Stimulated activated CD8-positive, alpha-beta memory T cell treated with anti-CD3 and anti-CD28 coated beads, Interleukin-4, amount 100 ng/mL, for 48 hours (primary cell): ENCODE data around the gene NDP.

Experiments used
- DNase-seq: peaks from one replicate; pipeline ENCODE4 v3.0.0-alpha.2; 2020

The NDP gene

GRCh38 chrX:43973249-43974099, at the start of gene NDP:
Gene NDP (minus strand): TSS chrX:43973390. CDS start chrX:43958645, 14,745 bp downstream.
- DNase-seq = no peak

GRCh38 chrX:44022964-44023363, 49.8 kb upstream of the NDP start:
- DNase-seq = no peak

GRCh38 chrX:44020693-44021092, 47.5 kb upstream of the NDP start:
- no peak for DNase-seq

DNA sequence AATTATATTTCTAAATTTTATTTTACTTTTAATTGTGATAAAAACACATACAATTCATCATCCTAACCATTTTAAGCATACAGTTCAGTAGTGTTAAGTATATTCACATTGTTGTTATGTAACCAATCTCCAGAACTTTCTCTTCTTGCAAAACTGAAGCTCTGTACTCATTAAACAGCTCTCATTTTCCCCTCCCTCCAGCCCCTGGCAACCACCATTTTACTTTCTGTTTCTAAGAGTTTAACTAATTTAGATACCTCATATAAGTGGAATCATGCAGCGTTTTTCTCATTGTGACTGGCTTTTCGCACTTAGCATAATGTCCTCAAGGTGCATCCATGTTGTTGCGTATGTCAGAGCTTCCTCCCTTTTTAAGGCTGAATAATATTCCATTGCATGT, 46.7 kb upstream of the NDP start:
- DNase-seq = no peak

DNA sequence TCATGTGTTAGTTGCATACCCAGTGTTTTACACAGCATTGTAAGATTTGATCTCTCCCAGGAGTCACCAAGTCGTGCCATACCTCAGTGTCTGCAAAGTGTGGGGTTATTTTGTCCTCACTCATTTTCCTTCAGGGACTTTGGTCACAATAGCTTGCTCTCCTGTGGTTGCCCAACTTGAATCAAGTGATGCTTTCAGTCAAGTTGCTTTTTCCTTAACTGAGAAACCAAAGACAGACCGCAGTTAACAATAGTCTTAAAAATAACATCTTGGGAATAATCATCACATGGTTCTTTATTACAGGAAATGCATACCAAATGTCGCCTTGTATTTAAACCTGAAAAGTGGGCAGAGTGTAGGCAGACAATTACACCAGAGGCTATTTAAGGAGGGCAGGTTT, 44.5 kb upstream of the NDP start:
- DNase-seq = no peak

DNA sequence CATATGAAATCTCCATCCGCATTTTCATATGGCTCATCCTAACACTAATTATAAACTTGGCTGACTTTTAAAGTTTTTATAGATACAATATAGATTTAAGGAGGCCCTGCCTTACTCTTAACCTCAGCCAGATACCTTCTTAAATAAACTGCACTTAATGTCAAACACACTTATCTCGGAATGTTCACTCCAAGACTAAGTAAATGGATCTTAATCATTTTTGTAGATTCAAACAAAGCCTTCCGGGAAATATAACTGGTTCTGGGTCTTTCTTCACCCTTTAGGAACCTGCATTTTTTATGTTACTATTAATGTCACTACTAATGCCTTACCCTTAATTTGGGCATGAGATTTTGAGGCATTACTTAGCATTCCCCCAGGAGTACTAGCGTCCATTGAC, 43.7 kb upstream of the NDP start:
- no peak for DNase-seq

DNA sequence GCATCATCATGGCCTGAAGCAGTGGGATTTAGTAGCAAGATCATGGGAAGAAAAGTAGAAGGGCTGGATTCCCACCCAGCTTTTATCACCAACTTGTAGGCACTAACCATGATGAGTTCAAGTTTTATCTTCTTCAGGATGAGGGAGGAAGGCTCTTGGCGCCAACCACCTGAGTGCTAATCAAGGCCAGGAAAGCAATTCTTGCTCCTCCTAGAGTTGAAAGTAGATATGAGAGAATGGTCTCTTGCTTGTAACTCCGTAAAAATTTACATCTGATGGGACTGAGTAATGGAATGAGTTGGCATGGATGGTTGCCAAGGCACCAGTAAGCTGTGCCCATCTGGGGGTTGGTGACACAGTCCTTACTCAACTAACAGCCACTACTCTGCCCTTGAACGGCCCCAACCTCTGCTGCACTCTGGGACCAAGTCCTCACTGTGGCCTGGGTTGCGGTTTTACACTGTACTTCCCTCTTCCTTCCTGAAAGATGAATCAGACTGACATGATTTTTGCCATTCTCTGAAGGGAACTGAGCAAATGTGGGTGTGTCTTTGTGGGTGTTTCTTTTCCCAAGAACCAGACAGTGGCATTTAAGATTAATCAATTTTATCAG, 39.4 kb upstream of the NDP start:
- peak; percentile 60 for DNase-seq

DNA sequence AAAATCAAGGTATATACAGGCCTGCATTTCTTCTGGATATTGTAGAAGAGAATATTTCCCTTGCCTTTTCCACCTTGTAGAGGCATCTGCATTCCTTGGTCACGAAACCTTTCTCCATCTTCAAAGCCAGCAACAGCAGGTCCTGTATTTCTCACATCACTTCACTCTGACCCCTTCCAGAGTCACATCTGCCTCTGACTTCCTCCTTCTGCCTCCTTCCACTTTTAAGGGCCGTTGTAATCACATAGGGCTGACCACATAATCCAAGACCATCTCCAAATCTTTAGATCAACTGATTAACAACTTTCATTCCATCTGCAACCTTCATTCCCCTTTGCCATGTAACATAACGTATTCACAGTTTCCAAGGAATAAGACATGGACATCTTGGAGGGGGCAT, 38.3 kb upstream of the NDP start:
- no peak for DNase-seq

- no peak for DNase-seq
Observed at GRCh38 chrX:44010626-44011025, 37.4 kb upstream of the NDP start.

DNA sequence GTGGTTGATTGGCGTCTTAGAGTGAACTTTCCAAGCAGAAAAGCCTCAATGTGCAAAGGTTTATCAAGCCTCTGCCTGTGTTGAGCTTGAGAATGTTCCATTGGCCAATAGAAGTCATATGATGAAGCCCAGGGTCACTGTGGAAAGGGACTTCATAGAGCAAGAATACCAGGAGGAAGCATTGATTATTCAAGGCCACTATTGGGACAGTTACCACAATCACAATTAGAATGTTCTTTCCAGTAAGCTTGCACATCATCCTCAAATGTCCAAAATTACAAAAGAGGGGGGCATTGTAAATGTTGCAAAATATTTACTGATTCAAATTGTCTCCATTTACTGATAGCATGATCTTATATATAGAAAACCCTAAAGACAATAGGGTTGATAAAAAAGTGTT, 32.9 kb upstream of the NDP start:
- DNase-seq = no peak

DNA sequence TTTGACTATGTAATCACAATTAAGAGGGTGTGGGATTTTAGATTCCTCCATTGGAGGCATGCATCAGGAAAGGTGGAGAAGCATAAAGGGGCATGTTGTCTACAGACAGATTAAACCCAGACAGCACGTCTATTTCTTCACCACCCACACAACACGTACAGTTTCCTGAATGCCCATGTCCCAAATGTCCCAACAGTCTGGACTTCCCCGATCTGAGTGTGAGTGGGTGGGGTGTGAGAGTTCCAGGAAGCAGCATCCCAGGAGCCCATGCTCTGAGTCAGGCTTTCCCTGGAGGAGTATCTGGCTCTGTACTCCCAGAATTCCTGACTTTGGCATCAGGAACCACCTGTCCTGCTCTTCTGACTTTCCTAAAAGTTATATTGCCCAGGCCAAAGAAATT, 30.8 kb upstream of the NDP start:
- no peak for DNase-seq

DNA sequence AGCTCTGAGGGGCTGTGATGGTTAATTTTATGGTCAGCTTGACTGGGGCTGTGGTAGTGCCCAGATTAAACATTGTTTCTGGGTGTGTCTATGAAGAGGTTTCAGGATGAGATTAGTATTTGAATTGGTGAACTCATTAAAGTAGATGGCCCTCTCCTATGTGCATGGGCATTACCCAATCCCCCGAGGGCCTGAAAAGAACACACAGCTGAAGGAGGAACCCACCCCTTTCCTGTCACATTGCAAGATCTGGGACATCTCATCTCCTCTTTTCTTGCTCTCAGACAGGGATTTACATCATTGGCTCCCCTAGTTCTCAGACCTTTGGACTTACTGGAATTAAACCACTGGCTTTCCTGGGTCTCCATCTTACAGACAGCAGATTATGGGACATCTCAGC, 29.4 kb upstream of the NDP start:
- DNase-seq = no peak

DNA sequence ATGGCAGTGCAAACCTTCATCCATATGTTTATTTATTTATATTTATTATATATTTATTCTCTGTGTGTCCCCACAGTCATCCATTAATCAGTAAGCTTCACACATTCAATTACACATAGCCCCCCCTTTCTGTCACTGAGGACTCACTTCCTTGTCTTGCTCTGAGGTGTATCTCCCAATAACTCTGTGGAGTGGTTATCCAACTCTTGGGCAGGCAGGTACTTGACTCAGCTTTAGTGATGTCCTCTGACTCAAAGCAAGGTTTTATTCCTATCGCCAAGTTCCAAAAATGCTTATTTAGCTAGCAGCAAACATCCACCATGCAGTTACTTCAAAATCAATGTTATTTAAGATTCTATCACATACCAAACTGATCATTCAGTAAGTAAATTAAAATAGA, 25.2 kb upstream of the NDP start:
- no peak for DNase-seq

DNA sequence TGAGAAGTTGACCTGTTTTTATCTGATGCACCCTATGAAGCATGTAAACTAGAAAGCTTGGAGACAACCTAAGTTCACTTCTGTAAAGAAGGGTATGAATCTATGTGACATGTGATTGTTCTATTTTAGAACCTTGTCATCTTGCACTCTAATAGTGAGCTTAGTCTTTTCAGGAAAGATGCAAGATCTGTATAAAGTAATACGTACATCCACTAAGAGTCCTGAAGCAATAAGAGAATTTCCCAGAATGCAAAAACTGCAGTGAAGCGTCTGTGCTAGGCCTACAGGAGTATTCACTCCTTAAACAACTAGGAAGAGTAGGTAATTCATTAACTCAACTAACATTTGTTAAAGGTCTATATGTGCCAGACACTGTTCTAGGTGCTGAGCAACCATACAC, 23.3 kb upstream of the NDP start:
- no peak for DNase-seq

DNA sequence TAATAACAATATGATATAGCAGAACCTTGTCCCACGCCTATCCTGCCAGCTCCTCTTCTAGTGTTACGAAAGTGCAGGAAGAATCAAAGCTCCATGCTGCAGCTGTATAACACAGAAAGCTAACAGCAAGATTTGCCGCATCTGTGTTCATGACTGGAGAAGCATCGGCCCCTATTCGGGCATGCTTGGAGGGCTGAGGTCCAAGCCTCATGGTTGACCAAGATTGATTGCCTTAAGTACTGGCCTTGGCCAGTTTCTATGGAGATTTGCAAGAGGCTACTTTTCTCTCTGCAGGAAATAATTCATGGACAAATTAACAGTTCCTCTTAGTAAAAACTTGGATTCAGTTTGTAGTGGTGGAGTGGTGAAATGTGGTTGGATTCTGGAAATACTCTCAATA, 12.9 kb upstream of the NDP start:
- DNase-seq = no peak

DNA sequence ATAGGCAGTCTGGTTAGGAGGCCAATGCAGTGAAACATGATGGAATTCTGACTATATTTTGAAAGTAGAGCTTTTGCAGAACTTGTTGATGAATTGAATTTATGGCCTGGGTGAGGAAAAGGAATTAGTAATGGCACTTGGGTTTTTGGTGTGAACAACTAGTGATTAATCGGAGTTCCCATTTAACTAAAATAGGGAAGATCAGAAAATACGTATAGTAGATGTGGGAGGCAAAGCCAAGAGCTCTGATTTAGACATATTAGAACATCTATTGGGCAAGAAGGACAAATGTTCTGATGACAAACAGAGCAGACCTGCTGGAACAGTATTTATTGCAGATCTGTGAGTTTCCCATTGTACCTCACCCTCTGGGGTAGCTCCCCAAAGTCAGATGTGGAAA, 12.3 kb upstream of the NDP start:
- no peak for DNase-seq

GRCh38 chrX:43978226-43978625, 5.0 kb upstream of the NDP start:
- no peak for DNase-seq

- DNase-seq = no peak
Observed at GRCh38 chrX:43976205-43976604, 3.0 kb upstream of the NDP start.

DNA sequence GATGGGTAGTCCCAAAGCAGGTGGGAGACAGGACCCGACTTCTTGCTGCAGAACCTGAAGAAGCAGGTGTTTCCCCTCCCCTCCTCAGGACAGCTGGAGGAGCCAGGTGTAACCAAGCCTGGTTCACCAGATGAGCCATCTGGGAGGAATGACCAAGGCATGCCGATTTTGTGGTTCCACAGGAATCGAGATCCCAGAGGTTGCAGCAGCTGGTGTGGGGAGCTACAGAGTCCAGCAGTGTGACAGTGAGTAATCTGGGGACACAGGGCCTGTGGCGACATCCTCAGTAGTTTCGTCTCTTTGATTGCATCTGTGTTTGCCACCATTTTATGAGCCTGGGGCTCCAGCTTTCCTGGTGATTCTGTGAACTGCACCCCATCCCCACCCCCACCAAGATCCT, 2.6 kb upstream of the NDP start:
- DNase-seq = no peak

DNA sequence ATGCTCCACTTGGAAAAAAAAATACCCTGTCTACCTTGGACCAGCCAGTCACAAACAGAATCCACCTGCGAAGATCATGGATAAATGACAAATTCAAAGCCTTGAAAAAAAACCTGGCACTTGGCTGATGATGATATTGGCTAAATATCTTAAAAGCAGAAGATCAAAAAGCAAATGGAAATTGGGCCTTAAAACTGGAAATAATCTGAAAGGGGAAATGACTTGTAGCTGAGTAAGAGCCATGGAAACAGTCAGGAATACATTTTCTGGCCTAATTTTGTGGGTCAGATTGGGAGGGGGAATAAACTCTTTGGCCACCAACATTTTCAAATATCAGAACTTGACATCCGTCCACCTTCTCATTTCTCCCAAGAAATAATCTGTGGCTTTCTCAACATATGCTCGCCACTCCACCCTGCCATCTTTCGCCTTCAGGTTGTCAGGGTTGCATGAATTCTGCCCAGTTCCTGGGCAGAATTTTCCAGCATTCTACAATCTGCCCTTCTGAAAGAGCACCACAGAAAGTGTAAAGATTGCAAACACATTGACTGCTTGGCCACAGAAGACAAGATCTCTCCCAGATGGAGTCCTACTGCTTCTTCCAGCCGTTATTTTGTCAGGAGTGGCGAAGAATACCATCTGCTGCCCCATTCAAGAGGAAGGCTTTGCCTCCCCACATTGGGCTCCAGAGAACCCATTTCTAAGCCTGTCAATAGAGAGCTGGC, 1.7 kb upstream of the NDP start:
- no peak for DNase-seq

DNA sequence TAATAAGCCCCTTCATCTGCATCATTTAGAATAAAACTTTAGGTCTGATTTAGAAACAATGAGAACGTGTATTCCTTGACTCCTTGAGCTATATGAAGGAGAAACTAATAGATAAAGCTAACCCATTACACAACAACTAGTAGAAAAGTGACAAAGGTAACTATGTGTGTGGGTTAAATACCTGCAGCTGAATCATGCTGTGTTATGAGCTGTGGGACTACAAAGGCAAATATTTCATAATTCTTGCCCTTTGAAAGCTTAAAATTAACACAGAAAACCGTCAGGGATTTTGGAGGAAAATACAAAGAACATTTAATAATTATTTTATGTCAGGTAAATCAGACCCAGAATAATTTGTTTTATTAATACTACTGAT, 898 bp upstream of the NDP start:
- no peak for DNase-seq

DNA sequence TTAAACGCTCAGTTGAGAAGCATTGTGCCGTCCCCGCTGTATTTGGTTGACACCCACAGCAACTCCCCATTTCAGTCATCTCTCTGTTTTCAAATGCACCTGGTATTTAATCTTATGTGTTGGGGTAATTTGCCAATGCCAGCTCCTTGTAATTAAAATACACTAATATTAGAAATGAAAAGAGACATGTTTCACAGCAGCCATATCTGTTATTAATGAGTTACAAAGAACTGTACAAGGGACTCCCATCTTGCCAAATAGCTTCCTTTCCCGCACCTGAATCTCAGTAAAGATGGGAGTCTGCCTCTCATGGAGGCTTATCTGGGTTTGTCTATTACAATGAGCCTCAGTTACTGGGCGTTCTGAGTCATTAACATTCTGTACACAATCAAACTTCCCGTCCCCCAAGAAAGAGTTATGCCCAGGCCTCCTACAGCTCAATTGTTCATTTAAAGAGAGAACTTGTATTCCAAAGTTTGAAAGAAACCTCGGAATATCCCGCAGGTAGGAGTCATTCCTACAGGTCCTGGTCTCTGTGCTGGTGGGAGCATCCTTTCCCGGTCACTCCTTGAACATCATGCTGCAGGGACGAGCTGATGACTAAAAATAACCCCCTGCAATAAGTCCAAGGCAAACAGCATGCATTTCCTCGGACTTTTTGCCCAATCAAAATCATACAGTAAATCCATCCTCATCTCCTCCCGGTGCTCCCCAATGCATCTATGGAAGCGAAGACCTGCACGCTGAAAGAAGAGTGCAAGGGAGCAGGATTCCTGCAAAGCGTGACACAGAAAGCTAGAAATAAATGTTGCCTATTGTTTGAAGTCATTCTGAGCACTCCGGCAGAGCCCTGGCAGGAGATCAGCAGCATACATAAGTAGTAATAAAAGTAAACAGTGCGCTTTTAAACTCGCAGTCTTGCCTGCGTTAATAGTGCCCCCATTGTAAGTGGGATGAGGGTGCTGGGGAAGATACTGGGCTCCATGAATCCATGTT, 926 bp downstream of the NDP start:
- DNase-seq = no peak

DNA sequence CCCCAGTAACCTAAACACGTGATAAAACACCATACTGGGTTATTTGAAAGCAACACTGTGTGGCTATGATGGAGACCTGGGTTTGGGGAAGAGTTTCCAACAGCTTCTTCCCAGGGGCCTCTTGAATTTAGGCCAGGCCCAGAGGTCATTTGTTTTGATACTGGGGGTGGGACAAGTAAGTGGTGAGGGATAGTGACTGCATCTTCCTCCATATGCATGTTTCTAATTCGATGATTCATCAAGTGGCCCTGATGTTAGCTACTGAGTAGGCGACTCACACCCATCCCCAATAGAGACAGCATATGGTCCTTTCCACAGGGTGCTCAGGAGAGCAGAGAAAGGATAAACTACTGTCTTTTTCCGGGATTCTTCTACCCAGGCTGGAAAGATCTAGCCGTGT, 2.7 kb downstream of the NDP start:
- no peak for DNase-seq
